GM18519 (cell line): ENCODE results near the gene WAS.

ENCODE experiments used
- ATAC-seq: cut with Tn5 transposase; IDR thresholded peaks from one replicate; pipeline ENCODE4 v1.9.1; 2021; ENCODE audit warnings: mild to moderate bottlenecking, moderate library complexity; ENCODE audit not compliant: unreplicated experiment, low FRiP score

The WAS gene

DNA sequence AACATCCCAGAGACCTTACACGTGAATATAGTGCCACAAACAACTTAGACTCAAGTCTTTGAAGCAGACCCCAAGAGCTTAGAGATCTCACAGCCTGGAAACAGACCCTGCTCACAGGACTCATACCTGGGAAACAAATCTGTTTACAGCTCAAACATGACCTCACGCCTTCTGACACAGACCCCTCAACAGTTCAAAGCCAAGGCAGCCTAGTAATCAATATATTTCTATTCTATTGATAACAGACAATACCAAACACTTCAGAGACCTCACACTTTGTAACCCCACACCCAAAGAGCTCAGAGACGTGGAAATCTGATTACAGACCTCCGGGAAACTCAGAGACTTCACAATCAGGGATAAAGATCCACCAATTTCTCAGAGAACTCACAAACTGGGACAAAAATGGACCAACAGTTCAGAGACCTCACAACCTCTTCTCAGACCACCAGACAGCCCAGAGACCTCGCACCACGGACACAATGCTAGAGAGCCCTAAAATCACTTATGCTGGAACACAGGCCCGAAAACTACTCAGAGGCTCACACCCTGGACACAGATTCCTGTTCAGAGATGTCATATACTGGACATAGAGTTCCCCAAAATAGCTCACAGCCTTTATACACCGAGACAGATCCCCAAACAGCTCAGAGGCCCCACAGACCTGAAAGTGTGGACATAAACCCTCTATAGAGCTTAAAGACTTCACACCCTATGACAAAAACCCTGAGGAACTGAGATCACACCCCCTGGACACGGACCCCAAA, 27.7 kb downstream of the WAS start:
- ATAC-seq = no peak

DNA sequence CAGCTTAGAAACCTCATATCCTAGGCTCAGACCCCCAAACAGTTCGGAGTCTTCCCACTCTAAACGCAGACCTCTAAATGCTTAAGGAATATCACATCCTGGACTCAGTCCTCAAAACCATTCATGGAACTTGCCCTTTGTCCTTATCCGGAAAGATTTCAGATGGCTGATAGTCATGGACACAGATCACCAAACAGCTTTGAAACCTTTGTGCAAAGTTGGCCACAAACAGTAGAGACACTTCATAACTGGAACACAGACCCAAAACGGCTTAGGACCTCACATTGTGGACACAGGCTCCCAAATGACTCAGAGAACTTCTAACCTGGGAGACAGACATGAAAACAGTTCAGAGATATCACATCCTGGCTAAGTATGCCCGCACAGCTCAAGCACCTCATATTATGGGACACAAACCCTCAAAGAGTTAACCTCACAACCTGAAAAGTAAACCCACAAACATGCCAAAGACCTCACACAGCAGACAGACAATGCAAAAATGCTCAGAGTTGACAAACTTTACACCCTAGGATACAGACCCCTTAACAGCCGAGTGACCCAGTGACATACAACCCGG, 28.4 kb downstream of the WAS start:
- ATAC-seq = no peak

DNA sequence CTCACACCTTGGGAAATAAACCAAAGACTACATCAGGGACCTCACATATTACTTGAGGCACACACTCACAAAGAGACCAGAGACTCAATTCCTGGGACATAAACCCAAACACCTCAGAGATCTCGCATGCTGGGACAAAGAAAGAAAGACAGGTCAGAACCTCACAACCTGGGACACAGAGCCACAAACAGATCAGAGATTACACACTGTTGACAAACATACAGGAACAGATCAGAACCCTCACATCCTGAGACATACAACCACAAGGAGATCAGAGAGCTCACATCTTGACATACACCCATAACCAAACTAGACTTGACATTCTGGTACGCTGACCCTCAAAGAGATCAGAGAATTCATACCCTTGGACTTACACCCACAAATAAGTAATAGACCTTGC, 30.2 kb downstream of the WAS start:
- no peak for ATAC-seq

DNA sequence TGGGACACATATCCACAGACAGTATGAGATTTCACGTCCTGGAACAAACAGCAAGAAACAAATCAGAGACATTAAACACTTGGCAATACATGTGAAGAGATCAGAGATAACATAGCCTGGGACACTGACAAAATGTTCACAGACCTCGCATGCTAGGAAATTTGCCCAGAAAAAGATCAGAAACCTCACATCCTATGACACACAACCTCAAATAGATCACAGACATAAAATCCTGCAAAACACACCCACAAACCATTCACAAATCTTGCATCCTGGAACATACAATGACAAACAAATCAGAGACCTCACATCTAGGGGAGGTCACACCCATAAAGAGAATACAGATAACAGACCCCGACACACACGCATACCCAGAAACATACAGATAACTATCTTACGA, 31.0 kb downstream of the WAS start:
- no peak for ATAC-seq

DNA sequence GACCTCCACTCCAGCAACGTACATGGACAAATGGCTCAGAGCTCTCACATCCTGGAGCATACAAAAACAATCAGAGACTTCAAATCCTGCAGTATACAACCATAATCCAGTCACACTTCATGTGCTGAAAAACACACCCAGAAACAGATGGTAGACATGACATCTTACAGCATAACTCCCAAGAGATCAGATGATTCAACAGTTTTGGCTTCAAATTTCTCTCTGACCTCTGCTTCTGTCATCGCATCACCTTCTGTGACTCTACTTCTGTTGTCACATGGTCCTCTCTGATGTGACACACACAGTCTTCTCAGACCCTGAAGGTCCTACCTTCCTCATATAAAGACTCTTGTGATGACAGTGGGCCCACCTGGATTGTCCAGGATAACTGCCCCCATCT, 31.5 kb downstream of the WAS start:
- ATAC-seq = no peak

DNA sequence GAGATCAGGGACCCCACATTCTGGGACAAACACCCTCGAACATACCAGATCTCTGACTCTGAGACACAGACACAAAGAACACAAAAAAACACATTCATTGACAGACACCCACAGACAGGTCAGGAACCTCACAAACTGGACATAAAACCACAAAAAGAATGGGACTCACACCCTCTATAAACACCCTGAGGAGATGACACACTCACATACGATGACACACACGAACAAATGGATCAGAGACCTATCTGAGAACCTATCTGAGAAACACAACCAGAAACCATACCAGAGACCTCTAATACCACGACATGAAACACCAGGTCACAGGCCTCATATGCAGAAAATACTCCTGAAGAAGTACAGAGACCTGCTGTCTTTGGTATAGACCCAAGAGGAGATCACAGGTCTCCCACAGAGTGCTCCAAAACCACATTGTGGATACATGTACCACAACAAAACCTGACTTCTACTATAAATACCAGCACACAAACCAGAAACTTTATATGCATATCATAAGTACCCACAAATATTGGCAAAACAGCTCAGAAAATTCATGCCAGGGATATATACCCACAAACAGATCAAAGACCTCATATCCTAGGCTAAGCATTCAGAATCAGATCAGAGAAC, 32.4 kb downstream of the WAS start:
- ATAC-seq = no peak

DNA sequence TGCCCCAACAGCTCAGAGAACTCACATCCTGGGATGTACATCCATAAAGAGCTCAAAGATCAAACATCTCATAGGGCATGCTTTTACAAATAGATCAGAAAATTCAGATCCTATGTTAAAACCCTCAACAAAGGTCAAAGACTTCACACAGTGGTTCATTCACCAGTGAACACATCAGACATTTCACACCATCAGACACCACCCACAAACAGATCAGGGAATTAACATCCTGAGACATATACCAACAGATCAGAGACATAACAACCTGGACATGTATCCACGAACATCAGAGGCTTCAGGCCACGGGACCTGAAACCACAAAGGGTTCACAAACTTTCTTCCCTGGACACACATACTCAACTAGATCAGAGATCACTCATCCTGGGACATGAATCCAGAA, 36.4 kb downstream of the WAS start:
- ATAC-seq = no peak

DNA sequence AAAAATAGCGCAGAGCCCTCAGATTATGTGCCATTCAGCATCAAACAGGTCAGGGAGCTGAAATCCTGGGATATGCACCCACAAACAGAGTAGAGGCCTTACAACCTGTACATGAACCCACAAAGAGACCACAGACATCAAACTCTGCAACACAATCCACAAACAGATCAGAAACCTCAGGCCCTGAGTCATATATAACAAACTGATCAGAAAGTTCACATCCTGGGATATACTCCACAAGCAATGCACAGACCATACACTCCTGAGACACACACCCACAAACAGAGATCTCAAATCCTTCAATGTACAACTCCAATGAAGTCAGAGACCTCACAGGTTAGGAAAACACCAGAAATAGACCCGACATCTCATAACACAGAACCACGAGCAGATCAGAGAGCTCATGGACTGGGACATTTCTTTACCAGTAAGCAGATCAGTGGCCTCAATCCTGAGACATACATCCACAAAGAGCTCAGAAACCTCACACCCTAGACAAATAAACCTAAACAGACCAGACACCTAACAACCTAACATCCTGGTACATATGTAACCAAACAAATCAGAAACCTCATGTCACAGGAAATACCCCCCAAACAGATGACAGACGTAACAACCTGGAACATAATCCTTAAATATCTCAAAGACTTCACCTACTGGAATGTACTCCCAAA, 37.1 kb downstream of the WAS start:
- no peak for ATAC-seq

DNA sequence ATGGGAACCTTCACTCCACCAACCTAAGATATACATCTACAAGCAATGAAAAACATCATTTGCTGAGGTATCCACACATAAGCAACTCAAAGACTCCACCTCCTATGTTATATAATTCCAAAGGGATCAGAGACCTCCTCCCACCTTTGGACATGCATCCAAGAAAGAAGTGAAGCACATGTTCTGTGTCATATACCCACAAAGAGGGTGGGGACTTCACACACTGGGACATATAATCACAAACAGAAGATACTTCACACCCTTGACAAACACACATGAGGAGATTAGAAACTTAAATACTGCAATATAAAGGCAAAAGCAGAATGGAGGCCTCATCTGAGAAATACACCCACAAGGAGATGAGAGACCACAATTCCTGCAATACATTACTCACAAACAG, 38.3 kb downstream of the WAS start:
- no peak for ATAC-seq

DNA sequence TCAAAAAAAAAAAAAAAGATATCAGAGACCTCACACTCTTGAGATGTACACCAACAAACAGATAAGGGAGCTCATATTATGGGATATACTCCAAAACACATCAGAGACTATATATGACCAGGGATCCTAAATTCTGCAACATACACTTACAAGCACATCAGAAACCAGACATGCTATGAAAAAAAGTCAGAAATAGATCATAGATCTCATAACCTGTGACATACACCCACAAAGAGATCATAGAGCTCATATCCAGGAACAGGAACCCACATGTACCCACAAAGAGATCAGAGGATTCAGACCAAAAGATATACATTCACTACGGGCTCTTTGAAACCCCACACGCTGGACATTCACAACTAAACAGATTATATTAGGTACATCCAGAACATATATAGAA, 43.0 kb downstream of the WAS start:
- ATAC-seq = no peak

DNA sequence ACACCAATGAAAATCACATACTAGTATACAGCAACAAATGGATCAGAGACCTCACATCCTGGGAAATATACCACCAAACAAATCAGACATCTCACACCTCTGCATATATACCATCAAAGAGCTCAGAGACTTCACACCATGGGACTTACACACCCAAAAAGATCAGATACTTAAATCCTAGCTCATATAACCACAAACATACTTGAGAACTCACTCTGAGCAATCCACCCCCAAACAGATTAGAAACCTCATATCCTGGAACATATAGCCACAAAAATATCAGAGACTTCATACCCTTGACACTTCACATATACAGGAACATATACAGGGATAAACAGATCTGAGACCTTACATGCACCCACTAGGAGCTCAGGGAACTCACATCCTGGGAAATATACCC, 45.1 kb downstream of the WAS start:
- ATAC-seq = no peak

DNA sequence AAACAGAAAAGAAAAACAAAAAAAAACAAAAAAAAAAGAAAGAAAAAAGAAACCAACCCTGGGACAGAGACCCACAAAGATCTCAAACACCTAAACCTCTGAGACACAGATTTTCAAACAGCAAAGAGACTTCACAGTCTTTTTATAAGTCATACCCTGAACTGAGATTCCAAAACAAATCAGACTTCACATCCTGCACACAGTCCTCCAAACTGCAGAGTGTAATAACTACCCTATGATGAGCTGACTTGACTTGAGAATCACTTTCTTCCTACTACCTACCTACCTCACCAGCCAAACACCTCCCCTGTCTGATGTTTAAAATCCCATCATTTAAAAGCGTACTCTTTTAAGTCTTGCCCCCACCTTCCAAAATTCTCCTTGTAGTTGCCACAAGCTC, 52.7 kb downstream of the WAS start:
- no peak for ATAC-seq

DNA sequence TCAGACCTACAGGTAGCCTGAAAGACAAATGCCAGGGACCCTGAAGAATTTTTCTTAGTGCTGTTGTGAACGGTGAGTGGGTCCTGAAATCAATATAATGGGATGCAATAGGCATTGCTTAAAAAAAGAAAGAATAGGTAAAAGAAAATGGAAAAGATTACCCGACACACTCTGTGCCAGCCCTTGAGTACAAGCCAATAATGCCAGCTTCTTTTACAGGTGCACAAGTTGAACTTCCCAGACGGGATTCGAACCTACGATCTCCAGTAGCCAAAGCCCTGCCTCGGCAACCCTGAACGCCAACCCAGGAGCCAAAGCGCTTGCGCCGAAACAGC, 53.2 kb downstream of the WAS start:
- ATAC-seq = no peak

DNA sequence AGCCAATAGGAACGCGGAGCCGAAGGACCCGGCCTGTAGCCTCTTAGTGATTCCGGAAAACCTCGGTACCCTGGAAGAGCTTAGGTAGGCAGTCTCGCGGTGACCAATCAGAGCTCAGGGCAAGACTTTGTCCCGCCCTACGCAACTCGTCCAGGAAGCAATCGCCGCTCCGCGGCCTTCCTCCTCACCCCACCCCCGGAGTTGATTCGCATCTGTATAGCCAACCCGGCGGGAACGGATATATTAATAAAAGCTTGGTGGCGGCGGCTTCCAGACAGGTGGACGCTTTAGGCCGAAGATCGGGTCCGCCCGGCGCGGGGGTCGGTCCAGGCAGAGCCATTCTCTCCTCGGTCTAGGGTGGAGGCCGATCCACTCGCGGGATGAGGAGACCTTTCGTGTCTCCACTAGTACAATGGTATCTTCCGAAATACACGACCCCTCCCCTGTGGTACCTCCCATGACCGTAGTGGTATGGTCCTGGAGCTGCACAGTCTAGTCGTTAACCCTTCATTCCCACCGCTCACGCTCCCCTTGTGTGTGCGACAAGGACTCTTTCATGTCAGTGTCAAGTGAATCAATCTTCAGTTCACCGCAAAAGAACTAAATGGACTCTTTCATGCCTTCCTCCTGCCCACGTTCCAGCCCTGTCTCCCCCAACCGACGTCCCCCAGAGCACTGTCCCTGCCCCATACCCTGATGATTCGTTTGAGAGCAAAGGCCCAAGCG, 53.8 kb downstream of the WAS start:
- ATAC-seq = peak; percentile 93

DNA sequence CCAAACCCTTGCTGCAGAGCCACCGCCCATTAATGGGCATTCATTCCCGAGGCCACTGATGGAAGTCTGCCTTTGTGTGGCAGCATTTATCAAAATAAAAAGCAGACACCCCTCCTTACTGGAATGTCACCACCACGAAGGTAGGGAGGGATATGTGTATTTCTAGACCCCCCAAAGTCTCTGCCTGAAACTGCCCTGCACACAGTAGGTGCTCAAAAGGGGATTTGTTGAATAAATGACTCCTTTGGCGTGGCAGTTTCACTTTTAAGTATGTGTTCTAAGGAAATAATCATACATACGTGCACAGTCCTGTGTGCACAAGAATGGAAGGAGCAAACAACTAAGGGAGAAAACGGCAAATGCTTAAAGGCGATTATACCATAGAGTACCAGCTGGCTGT, 54.3 kb downstream of the WAS start:
- no peak for ATAC-seq
